HPDE6-E6E7 (cell line): ENCODE data around the gene CCNQ.

Experiments used
- DNase-seq: peaks from one replicate; pipeline ENCODE4 v3.0.0; 2011; ENCODE audit warnings: missing footprints; ENCODE audit errors: extremely low spot score

CCNQ gene

DNA sequence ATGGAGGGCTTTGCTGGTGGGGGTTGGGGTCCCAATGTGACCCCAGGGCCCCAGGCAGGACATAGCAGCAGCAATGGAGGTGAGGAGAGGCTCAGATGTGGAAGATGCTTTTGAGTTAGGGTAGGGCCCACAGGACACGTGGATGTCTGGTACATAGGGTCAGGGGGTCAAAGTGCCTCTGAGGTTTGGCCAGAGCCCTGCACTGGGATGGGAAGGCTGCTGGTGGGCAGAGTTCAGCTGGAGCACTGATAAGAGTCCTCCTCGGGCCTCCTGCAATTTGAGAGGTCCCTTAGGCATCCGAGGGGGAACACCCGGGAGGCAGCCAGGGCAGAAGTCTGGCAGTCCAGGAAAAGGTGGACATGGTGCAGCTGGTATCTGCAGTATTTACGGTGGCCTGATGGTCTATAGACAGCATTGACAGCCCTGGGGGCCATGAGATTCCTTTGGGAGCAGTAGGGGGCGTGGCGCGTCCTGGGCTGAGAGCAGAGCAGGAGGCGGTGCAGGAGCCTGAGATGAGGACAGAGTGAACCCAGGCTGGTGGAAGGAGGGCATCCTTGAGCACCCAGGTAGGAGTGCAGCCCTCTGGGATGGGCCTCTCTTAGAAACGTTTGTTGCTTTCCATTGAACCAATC is 22.6 kb downstream of the CCNQ start:
- no peak for DNase-seq

DNA sequence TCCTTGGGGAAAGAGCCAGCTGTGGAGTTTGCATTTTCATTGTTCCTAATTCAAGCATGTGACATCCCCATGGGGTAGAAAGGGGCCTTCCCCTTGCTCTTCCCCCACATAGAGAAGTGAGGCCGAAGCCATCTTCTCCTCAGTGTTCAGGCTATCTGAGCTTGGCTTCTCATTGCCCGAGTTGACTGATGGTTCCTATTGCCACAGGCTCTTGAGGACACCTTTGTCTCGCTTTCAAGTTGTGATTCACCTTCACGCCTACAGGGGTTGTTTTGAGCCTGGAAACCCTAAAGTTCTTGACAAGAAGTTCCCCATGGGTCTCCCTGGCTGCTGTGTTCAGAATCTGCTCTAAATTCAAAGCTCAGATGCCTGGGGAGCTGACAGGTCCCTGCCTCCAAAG is 25.0 kb downstream of the CCNQ start:
- no peak for DNase-seq

DNA sequence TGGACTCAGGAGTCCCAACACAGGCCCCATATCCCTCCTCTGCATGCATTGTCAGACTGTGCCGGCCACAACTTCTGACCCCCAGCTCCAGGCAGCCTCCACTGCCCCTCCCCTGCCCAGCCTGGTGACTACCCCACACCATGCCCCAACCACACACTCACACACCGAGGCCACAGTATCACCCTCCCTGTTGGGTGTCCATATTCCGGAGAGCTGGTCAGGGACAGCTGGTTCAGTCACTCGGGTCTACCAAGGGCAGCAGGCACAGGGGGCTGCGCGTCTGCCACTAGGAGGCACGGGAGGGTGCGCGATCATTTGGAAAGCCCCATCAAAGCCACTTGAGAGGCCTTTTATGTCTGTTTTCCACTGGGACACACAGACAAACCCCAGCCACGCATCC is 26.3 kb downstream of the CCNQ start:
- DNase-seq: no peak

DNA sequence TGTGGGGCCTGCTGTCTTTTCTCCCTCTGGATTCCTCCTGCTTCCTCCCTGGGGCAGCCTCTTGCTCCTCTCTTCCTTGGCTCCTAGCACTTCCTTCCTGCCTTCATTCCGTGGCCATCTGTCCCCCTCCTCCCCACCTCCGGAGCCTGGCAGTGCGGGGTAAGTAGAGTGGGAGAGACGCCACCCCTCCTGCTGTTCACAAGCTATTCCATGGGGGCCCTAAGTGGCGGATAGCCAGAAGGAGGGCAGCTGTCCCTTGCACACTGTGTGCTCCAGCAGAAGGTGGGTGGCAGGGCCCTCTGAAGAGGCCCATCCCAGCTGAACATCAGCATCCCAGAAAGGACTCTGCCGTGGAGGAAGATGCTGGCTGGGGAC is 27.4 kb downstream of the CCNQ start:
- DNase-seq: no peak

DNA sequence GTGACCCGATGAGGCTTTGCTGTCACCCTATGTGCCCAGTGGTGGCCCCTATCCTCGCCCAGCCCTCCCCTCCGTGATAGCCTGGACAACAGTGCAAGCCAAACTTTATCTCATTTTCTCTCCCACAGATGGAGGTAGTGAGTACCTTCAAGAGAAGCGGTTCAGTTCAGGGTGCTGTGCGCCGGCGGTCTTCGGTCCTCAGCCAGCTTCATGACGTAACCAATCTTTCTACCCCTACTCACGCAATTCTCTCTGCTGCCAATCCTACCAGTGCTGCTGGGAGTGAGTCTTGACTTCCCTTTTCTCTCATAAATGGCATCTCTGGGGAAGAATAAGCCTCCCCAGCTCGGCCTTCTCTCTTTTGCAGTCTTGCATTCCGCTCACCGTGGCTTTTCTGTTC is 29.5 kb downstream of the CCNQ start:
- DNase-seq: no peak

DNA sequence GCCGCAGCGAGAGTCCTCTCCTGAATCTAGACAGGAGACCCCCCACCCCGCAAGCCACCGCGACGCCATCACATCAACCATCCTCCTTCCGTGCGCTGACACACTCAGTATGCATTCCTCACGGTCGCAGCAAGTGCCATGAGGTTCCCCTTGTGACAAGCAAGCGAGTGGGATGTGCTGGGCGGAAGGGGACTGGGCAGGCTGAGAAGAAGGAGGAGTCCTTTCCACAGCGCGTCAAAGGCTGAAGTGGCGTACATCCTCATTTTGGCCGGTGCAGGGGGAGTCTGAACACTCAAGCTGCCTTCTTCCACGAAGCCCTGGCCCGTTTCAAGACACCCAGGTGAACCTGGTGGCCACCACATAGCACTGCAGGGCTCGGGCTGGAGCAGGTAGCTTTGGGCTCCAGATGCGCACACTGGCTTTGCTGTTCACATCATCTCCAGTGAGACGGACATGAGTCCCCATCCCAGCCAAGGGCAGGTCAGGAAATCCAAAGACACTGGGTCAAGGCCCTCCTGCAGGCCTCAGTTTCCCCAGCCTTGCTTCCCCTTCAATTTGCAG is 30.4 kb downstream of the CCNQ start:
- no peak for DNase-seq

DNA sequence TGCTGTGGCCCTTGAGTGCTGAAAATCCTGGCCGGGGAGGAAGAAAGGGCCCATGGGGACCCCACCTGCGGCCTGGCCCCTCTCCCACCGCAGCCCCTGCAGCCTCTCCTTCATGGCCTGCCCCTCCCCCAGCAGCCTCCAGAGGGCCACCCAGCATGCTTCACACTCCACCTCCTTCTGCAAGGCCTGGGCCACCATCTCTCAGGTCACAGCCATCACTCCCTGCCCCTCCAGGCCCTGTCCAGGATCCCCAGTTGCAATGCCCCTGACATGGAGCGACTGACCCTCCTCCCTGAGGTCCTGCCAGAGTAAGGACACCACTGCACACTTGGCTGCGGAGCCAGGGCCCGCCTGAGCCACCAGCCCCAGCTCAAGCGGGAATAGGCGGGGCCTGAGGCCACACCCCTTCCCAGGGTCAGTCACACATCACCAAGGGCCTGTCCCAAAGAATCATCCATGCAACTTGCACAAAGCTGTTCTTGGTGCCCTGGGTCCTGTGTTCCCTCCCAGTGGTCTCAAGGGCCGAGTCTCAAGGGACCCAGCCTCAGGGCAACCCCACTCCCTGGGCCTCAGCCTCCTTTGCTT is 32.9 kb downstream of the CCNQ start:
- DNase-seq: no peak

DNA sequence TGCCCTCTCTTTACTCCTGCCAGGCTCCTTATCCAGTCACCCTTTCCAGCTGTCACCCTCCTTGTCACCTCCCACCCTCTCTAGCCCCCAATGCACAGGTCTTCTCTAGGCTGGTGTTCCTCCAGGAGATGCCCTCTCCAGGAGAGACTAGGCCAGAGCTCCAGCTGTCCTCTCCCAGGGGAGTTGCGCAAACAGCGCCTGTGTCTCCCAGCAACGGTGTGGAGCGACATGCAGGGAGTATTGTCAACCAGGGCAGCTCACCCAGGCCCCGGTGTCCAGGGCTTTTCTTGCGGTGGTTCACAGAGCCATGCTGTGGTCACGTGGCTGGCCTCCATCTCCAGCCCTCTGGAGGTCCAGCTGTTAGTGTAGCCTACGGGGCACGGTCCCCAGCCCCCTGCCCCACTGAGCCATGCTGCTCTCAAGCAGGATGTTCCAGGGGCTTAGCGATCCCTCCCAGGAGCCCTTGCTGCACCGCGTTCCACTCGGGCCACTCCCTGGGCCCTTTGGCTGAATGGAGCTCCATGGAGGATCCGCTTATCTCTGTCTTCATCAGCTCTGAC is 34.8 kb downstream of the CCNQ start:
- DNase-seq: no peak

DNA sequence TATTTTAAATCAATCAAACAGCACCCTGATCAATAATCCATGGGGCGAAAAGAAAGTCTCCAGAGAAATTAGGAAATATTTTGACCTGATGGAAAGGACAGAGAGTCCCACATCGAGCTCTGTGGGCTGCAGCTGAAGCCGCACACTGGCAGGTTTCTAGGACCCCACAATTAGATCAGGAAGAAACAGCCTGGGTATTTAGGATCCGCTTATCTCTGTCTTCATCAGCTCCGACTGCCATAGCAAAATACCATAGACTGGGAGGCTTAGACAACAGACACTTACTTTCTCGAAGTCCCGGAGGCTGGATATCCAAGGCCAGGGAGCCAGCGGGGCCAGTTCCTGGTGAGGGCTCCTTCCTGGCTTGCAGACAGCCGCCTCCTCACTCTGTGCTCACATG is 36.4 kb downstream of the CCNQ start:
- DNase-seq: no peak

DNA sequence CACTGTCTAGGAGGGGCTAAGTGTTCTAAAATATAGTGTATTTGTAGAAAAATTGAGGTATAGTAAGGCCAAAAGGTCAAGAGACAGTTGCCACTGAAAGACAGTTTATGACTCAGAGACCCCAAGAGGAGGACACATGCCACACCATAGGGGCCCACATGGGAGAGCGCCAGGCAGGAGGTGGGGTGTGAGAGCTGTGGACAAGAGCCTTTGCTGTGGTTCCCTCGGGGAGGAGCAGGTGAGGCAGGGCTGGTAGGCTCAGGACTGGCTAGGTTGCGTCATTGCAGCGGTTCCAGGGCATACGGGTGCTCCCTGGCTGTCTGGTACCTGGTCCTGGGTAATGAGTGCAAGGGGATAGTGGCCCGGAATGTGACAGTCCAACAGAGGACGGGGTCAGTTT is 37.6 kb downstream of the CCNQ start:
- DNase-seq: no peak

DNA sequence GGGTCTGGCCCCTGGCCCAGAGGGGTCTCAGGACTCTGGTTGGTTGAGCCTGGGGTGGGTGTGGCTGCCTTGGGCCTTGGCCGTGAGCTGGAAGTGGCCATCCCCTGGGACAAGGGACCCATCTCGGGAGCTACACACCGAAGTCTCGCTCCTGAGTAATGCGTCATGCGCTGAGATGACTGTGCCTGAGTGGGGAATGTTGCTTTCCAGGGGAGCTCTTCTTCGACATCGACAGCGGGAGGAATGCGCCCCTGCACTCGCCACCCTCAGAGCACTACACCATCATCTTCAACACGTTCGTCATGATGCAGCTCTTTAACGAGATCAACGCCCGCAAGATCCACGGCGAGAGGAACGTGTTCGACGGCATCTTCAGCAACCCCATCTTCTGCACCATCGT is 38.5 kb downstream of the CCNQ start:
- no peak for DNase-seq

DNA sequence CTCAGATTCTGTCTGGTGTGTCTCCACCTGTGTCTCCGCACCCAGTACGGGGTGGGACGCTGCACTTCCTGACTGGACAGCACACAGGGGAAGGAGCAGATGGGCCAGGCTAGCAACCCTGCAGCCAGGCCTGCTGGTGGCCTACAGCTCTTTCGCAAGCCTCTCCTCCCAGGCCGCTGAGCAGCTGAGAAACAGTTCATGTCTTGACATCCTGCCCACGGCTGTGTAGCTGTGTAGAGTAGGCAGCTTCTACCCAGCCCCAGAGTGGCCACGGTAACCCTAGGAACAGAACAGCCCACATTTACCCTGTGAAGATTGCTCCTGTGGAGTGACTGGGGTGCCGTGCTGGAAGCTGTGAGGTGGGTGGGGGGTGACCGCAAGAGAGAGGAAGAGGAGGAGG is 38.9 kb downstream of the CCNQ start:
- DNase-seq: no peak

DNA sequence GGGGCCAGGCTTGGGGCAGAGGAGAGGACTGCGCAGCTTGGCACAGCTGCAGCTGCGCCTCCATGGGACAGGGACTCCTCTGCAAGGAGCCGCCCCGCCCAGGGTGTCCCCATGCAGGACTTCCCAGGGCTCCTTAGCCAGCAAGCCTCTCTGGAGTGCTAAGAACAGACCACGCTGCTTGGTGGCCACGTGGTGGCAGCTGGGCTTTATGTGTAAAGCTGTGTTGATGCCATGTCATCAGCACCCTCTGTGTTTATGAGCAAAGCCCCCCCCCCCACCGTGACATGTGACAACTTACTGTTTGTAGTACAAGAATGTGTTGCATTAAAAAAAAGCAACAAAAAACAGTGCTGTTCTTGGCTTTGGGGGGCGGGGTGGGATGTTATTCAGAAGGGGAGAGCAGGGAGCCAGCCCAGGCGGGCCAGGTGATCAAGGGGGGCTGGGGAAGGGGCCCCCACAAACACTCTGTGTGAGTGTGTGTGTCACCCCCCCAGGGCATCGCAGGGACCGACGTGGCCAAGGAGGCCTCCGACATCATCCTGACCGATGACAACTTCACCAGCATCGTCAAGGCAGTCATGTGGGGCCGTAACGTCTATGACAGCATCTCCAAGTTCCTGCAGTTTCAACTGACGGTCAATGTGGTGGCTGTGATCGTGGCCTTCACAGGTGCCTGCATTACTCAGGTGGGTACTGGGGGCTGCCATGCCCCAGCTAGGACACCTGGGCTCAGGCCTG is 41.2 kb downstream of the CCNQ start:
- DNase-seq: no peak

DNA sequence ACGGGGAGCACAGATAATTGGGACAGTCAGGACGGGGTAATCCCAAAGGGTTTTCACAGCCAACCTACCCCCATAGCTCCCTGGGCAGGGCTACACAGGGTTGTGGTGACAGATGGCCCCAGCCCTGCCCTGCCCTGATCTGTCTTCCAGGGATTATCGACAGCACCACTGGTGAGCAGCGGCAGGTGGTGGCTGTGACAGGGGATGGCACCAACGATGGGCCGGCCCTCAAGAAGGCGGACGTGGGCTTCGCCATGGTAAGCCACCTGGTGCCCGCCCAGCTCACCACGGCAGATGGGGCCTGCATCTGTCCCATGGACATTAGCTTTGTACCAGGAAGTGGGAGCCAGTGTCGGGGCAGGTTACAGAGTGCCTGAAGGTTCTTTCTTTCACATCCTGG is 42.2 kb downstream of the CCNQ start:
- no peak for DNase-seq

DNA sequence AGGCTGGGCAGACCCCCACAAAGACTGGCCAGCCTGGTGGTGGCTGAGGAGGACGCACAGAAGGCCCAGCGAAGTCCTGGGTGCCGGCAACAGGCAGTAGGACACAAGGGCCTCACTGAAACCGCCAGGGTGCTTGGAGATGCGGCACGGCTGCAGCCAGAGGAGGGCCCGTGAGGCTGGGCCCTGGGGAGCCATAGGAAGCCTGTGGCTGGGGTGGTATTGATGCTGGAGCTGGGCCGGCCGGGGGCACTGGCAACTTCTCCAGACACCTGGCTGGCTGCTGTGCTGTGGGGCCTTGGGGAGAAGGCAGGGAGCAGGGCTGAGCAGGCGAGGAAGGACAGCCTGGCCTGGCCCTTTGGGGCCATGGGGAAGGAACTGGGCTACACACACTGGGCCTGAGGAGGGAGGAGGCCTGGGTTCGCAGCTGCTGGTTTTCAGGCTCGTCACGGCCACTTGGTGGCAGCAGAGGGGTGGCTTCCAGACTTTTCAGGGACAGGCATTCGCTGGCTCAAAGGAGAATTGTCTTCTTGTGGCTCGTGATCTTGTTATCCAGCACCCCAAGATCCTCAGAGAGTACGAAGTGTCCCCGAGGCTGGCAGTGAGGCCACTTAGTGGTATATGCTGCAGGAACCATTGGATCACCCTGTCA is 44.3 kb downstream of the CCNQ start:
- DNase-seq: peak; percentile 82

DNA sequence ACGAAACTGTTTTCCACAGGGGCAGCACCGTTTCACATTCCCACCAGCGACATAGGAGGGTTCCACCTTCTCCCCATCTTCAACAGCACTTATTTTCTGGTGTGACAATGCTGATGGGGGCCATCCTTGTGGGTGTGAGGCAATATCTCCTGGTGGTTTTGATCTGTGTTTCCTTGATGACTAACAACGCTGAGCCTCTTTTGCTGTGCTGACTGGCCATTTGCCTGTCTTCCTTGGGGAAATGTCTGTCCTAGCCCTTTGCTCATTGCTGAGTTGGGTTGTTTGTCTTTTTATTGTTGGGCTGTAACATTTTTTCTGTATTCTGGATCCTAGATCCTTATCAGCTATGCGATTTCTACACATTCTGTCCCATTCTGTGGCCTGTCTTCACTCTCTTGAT is 47.8 kb downstream of the CCNQ start:
- DNase-seq: no peak

DNA sequence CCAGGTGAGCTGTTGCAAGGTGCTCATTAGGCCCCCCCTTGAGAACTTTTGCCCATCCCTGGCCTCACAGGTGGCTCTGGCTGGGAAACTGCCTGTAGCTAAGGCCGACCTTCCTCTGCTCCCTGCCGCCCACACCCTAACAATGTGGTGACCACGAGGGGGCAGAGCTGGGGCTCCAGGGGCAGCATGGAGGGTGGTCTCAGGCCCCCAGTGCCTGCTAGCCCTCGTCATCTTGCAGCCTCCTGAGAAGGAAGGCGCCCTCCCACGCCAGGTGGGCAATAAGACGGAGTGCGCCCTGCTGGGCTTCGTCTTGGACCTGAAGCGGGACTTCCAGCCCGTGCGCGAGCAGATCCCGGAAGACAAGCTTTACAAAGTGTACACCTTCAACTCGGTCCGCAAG is 49.1 kb downstream of the CCNQ start:
- no peak for DNase-seq

DNA sequence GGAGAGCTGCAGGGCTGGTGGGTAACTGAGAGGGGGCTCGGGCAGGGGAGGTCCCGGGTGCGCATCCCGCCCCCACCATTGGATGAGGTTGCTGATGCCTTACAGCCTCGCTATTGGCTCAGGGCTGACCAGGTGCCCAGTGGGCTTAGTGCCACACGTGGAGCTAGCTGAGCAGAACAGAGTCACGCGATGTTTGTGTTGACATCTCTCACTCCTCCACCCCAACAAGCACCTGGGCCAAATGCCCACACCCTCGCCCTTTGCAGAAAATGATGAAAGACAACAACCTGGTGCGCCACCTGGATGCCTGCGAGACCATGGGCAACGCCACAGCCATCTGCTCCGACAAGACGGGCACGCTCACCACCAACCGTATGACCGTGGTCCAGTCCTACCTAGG is 49.7 kb downstream of the CCNQ start:
- DNase-seq: no peak

DNA sequence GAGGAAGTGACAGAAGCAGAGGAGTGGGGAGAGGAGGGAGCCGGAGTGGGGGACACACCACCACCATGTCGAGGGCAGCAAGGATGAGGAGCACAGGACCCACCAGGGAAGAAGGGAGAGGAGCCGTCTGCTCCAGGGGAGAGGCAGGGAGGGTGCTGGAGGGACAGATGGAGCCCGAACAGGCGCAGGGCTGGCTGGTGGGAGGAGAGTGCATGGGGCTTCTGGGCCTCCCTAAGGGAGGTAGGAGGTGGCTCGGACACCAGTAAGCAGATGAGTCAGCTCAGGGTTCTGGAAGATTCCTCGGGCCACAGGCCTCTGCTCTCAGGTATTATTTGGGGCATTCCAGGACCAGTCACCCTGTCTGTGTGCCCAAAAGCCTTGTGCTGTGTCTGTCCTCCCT is 51.7 kb downstream of the CCNQ start:
- DNase-seq: no peak

DNA sequence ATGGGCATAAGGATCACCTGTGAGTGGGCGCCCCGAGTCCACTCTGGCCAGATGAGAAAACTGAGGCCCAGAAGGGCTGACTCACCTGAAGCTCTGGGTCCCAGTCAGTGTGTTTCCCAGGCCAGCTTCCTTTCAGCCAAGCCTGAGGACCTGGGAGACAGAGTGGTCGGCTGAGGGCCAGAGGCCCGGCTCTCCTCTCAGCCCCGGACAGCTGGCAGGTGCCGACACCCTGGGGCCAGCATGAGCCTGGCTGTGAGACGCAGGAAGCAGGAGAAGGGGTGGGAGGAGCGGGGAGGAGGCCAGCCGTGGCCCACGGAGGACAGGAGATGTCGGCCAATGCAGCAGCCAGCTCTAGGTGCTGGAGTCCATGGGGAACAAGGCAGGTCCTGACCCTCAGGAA is 52.6 kb downstream of the CCNQ start:
- DNase-seq: no peak

DNA sequence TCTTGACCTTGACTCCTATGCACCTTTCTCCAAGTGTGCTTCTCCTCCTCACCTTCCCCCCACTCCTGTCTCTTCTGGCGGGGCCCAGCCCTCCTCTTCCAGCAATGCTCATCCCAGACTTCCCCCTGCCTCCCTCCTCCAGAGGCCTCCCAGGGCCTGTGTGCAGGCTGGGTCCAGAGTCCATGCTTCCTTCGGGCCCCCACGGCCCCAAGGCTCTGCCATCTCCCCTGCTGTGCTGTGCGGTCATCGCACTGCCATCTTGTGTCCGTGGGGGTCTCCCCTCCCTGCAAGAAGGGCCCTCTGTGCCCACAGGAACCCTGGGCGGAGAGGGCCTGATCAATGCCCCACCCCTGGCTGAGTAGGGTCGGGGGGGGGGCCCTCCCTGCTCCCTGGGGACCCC is 54.2 kb downstream of the CCNQ start:
- DNase-seq: no peak

DNA sequence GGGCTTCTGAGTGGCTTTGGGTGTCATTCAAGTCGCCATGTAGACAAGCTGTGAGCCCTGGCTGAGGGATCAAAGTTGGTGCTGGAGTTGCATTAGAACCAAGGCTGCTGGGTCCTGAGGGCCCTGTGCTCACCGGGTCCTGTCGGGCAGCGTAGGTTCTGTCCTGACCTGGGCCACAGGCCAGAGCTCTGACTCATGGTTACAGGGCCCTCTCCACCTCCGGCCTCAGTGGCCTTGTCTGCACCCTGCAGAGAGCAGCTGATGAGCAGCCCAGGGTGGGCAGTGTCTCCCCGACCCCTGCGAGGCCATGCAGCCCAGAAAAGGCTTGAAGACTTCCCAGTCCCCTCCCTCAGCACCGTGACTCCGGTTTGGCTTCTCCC is 59.0 kb downstream of the CCNQ start:
- DNase-seq: no peak
